ENCODE results near the gene C8A. TPM values are rescaled to one million over a fixed set of nuclear protein-coding genes. Genes with fewer than 3 reads are reported as not detected.

Gene C8A
- total RNA-seq, 1 experiment from 2014 or later: not detected

DNA sequence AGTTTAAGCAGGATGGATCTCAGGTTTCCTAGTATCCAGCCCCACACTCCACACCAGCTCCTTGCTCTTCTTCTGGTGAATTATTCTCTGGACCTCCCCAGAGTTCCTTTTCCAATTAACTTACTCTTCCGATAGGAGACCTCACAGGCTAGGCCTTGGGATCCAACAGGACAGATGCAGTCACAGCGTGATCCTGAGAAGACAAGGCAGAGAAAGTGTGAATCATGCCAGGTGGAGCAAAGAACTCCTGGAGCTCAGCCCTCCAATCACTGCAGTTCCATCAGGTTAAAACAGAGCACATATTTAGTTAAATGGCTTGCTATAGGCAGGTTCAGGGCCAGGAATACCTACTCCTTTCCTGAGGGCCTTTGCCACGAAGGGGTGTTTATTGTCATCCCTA is 77.1 kb downstream of the C8A start:
- H2AK5ac ChIP-seq (ENCODE audit: insufficient read length, low read length): no peak overlapping the region
- H3K14ac ChIP-seq (ENCODE audit: insufficient read depth, low read length): no peak overlapping the region
- H4K20me1 ChIP-seq (ENCODE audit: control insufficient read depth, insufficient read depth, insufficient read length): no peaks in the 10 kb centered on the region
- 0 out of 7 replicates have a peak, but pooled peaks cover 0 to 5% (median 0%) of the 10 kb centered on the region in 3 experiments for H3K36me3 Mint-ChIP-seq (ENCODE audit: insufficient read depth in 1 of 3, low read depth in 3 of 3)
- no peaks in the 10 kb centered on the region for H3K23me2 ChIP-seq (ENCODE audit: insufficient read length, low read depth, low read length, poor library complexity, severe bottlenecking)
- H3K27me3 ChIP-seq (ENCODE audit: insufficient read depth, low read length): no peaks in the 10 kb centered on the region
- no peak overlapping the region for H3K4me3 Mint-ChIP-seq
- H3K9ac ChIP-seq (ENCODE audit: extremely low read depth, insufficient read length, low read length): no peak overlapping the region
- no peak overlapping the region for H2AFZ ChIP-seq (ENCODE audit: low read length)
- no peak overlapping the region for H2BK120ac ChIP-seq (ENCODE audit: low read depth, low read length, poor library complexity, severe bottlenecking)
- H3K9me3 Mint-ChIP-seq: peaks cover 0 to 4% of the 10 kb centered on the region in 2 experiments; a peak in 1 of 5 replicates
- H2BK20ac ChIP-seq (ENCODE audit: low read depth, low read length, poor library complexity, severe bottlenecking): no peak overlapping the region
- H3K9me3 ChIP-seq (ENCODE audit: control insufficient read depth, low read depth, low read length): no peaks in the 10 kb centered on the region
- H4K91ac ChIP-seq (ENCODE audit: insufficient read length, low read depth, low read length): no peak overlapping the region
- H3K4ac ChIP-seq (ENCODE audit: low read depth, low read length): no peak overlapping the region
- H3K56ac ChIP-seq (ENCODE audit: insufficient read length, low read depth, low read length): no peak overlapping the region
- H3K27me3 Mint-ChIP-seq (ENCODE audit: low read depth): peaks cover 44% of the 10 kb centered on the region
- 0 out of 7 replicates have a peak overlapping the region, but pooled peaks of 1 of the 3 experiments have one; percentile 49 for H3K27ac Mint-ChIP-seq
- no peaks in the 10 kb centered on the region for H3K79me1 ChIP-seq (ENCODE audit: insufficient read depth, low read depth, low read length, poor library complexity, severe bottlenecking)
- H4K8ac ChIP-seq (replicated peaks; ENCODE audit: insufficient read length, low read depth, low read length): no peak overlapping the region
- no CpG with 5 or more reads among the region's 3 CpGs for WGBS (ENCODE audit: extremely low coverage, insufficient read length, low lambda C conversion rate)
- peaks cover 21 to 31% of the 10 kb centered on the region in 2 experiments for H3K4me1 Mint-ChIP-seq
- H2BK5ac ChIP-seq (ENCODE audit: insufficient read length, low read length): no peak overlapping the region
- no peak overlapping the region for H3K4me2 ChIP-seq (ENCODE audit: insufficient read depth, insufficient read length, low read length)
- DNase-seq: no peak
- peaks cover 2% of the 10 kb centered on the region; the same call in 1 of the 2 replicates for H3K4me1 ChIP-seq (ENCODE audit: insufficient read depth, low read length)
- no peak overlapping the region for H3K23ac ChIP-seq (ENCODE audit: insufficient read length, low read depth, low read length)
- no peak overlapping the region for H4K5ac ChIP-seq (ENCODE audit: insufficient read length, low read depth, low read length)
- H2BK15ac ChIP-seq (ENCODE audit: low read depth, low read length): no peak overlapping the region
- H2BK12ac ChIP-seq (ENCODE audit: insufficient read length, low read depth, low read length): no peak overlapping the region
- H3K79me2 ChIP-seq (ENCODE audit: insufficient read depth, low read length): no peaks in the 10 kb centered on the region
- H3T11ph ChIP-seq (ENCODE audit: low read length): no peak overlapping the region
- H3K27ac ChIP-seq (ENCODE audit: insufficient read length, low read depth, low read length): no peak overlapping the region
- TF ChIP-seq CTCF (conservative IDR thresholded peaks at IDR 0.05): no peak
- H3K18ac ChIP-seq (ENCODE audit: insufficient read length, low read depth, low read length): no peak overlapping the region

Measured in H9 (cell line).